22Rv1 (cell line): ENCODE results near the gene SAMD7.
A peak's percentile ranks its signal among the peaks of the same experiment; 100 is the strongest.

ENCODE experiments used
- H3K27ac ChIP-seq: fragments of 450-650 bp; 2 replicates; pipeline ENCODE4 v1.5.1; 2017
- ZFX ChIP-seq: fragments of 450-650 bp; IDR thresholded peaks from 2 replicates; pipeline ENCODE4 v1.6.1; 2017; ENCODE audit warnings: antibody characterized with exemption, borderline replicate concordance
- TF ChIP-seq, protein P1 (sequence below): fragments of 450-650 bp; IDR thresholded peaks from 2 replicates; pipeline ENCODE4 v1.5.1; 2017; ENCODE audit warnings: mild to moderate bottlenecking

SAMD7 gene, protein sequence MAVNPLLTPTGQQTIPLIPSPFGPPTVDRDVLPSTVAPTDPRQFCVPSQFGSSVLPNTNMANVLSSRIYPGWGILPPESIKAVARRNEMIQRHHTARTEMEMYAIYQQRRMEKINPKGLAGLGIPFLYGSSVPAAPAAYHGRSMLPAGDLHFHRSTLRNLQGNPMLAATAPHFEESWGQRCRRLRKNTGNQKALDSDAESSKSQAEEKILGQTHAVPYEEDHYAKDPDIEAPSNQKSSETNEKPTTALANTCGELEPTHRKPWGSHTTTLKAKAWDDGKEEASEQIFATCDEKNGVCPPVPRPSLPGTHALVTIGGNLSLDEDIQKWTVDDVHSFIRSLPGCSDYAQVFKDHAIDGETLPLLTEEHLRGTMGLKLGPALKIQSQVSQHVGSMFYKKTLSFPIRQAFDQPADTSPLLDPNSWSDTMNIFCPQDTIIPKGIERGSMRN

DNA sequence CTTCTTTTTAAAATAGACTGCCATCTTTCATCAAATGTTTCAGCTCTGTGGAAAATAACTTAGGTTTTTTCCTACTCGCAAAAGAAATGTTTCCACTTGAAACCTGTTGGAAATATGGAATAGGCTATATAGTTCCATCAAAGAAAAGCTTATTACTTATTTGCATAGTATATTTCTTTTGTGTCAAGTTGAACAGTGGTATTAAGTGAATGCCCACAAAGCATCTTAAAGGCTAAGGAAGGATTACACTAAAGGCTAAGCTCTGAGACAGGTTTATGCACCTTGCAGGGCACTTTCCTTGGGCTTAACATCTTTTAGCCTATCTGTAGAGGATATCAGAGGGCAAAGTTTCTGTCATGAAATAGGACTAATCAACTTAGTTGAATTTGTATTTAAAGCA is at the start of gene SAMD7:
Gene SAMD7, plus strand, starts transcription at position 301 of the 400 bp plus-strand sequence. CDS start 7,927 bp downstream, outside the sequence.
- TF ChIP-seq ZFX, result no peak
- TF ChIP-seq, protein P1, sequence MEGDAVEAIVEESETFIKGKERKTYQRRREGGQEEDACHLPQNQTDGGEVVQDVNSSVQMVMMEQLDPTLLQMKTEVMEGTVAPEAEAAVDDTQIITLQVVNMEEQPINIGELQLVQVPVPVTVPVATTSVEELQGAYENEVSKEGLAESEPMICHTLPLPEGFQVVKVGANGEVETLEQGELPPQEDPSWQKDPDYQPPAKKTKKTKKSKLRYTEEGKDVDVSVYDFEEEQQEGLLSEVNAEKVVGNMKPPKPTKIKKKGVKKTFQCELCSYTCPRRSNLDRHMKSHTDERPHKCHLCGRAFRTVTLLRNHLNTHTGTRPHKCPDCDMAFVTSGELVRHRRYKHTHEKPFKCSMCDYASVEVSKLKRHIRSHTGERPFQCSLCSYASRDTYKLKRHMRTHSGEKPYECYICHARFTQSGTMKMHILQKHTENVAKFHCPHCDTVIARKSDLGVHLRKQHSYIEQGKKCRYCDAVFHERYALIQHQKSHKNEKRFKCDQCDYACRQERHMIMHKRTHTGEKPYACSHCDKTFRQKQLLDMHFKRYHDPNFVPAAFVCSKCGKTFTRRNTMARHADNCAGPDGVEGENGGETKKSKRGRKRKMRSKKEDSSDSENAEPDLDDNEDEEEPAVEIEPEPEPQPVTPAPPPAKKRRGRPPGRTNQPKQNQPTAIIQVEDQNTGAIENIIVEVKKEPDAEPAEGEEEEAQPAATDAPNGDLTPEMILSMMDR, result no peak
- no peak within 1 kb of the TSS for H3K27ac ChIP-seq

DNA sequence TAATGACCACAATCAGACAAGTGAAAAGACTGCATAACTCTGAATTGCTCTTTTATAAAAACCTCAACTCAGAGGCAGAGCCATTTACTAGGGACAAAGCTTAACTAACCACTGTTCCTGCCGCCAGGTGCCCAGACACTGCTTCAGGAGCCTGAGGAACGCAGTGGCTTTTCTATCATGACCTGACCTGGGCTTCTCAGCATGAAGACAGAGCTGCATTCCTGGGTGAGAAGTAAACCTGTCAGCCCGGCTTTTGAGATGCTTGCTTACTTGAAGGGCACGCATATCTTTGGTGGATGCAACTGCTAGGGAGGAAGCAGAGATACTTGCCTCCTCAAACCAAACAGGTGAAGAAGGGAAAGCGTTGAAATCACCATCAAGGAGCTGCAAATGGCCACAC is 49.5 kb upstream of the SAMD7 start:
- no peak overlapping the region for H3K27ac ChIP-seq
- TF ChIP-seq, protein P1, result no peak
- no peak for TF ChIP-seq ZFX

DNA sequence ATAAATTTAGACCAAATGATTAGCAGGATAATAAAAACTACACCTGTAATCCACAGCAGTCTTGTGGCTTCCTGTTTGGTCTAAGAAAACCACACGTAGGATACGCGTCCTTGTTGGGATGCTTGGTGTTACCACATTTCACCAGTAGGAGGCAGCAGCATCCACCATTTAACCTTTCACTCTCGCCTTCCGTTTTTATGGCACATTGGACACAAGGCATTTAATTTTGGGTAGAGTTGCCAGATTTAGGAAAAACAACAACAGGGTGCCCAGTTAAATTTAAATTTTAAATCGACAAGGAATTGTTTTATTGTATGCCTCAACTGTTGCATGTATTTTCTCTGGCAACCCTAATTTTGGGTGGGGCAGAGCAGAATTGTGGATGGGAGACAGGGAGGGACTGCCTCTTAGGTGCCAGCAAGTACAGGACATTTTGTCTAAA is 47.9 kb upstream of the SAMD7 start:
- TF ChIP-seq, protein P1, result peak; percentile 93
- TF ChIP-seq ZFX, result no peak
- H3K27ac ChIP-seq, result no peak overlapping the region

DNA sequence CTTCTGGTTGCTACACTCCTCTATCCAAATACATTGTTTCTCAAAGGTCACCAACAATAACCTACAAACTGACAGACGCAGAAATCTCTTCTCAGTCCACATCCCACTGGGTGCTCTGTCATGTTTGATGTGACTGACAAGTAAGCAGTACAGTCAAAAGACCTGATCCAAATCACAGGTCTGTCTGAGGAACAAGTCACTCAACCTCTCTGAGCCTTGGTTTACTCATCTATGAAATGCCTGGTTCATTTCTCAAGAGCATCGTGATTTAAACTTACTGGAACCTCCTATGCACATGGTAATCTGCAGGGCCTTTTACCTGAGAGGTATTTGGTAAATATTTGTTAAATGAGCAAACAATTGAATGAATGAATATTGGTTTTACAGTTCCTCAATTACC is 47.1 kb upstream of the SAMD7 start:
- TF ChIP-seq, protein P1, result no peak
- TF ChIP-seq ZFX, result no peak
- H3K27ac ChIP-seq, result no peak overlapping the region

DNA sequence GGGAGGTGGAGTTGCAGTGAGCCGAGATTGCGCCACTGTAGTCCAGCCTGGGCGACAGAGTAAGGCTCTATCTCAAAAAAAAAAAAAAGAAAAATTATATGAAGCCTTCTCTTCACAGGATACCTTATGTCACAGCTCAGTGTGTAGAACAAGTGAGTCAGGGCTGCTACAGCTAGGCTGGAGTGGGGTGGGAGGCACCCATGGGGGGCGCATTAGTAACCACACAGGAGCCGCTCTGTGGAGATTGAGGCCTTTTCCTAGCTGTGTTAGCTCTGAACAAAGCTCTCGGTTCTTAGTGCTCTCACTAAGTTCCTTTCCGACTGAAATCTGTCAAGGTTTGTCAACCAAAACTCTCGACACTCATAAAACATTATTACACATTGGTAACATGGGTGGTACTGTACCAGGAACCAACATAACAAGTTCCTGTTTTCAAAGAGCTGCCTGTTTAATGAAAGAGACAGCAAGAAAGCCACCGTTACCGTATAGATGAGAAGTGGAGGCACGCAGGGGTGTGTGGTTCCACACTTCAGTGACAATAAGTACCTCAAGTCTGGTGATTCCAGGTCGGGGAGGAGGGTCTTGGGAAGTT is 46.1 kb upstream of the SAMD7 start:
- TF ChIP-seq, protein P1, result no peak
- TF ChIP-seq ZFX, result no peak
- no peak overlapping the region for H3K27ac ChIP-seq

DNA sequence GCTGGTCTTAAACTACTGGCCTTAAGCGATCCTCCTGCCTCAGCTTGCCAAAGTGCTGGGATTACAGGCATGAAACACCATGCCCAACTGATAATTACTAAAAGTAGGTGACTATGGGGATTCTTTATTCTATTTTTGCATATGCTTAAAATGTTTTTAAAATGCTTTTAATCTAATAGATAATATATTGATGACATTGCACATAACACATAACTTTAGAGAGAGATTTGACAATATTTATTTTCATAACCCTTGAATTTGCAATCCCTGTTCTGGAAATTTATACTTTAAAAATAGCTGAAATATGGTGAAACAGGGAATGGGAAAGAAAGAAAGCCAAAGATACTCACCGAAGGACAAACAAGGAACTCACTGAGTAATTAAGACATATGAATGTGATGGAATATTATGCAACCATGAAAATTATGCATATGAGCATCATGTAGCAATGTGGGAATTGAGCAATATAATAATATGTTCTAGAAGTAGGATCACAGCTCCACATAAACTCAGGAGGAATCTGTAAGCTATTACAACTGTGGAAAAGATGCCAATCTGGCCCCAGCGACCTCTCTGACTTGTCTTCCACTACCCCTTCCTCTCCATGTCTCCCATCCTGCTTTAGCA is 43.7 kb upstream of the SAMD7 start:
- H3K27ac ChIP-seq, result no peak overlapping the region
- TF ChIP-seq ZFX, result no peak
- TF ChIP-seq, protein P1, result no peak

DNA sequence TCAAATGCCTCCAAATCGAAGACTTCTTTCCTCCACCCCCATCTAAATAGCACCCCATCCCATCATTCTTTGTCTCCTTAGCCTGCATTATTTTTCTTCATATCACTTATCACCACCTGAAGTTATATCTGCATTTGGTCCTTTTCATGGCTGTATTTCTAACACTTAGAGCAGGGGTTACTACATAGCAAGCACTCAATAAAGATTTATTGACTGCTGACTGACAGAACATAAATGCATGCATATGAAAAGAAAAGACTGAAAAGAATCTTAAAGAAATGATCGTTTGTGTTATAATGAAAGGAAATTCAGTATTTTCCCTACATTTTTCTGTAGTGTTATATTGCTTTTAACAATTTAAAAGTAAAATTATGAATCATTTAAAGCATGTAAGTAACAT is 43.0 kb upstream of the SAMD7 start:
- TF ChIP-seq, protein P1, result no peak
- TF ChIP-seq ZFX, result no peak
- no peak overlapping the region for H3K27ac ChIP-seq
